WTC11 (cell line): ENCODE measurements around the gene CDH22. TPM values are rescaled to one million over a fixed set of nuclear protein-coding genes. Genes with fewer than 3 reads are reported as not detected.

Experiments
- ATAC-seq: fragments of 200-7000 bp; cut with Tn5 transposase; 2 replicates; pipeline ENCODE4 v1.10.0; 2021; ENCODE audit warnings: mild to moderate bottlenecking, moderate library complexity
- CTCF ChIA-PET: fragments of 300-600 bp; sonication (Branson Sonifier 250); formaldehyde crosslinking; loops from one replicate; lab custom pipeline; 2021; ENCODE audit warnings: antibody characterized with exemption; lab: Charles Lee
- POLR2A ChIA-PET: fragments of 350-600 bp; sonication (Branson Sonifier 250); formaldehyde crosslinking; loops from one replicate; lab custom pipeline; 2021; ENCODE audit warnings: antibody characterized with exemption; lab: Charles Lee
- DNase-seq: peaks from one replicate; pipeline ENCODE4 v3.0.0; 2021; ENCODE audit warnings: low spot score
- H3K27ac Mint-ChIP-seq: 2 replicates; pipeline ENCODE4 v1.8.0; 2021; ENCODE audit warnings: mixed read lengths
- H3K27me3 Mint-ChIP-seq: 2 replicates; pipeline ENCODE4 v1.8.0; 2021; ENCODE audit warnings: low read depth, mild to moderate bottlenecking, moderate library complexity, mixed read lengths
- H3K36me3 Mint-ChIP-seq: 2 replicates; pipeline ENCODE4 v1.8.0; 2021; ENCODE audit warnings: mixed read lengths
- H3K4me1 Mint-ChIP-seq: 2 replicates; pipeline ENCODE4 v1.8.0; 2022; ENCODE audit warnings: mixed read lengths
- H3K4me3 Mint-ChIP-seq: 2 replicates; pipeline ENCODE4 v1.8.0; 2021; ENCODE audit warnings: mild to moderate bottlenecking, moderate library complexity, mixed read lengths
- H3K9me3 Mint-ChIP-seq: 2 replicates; pipeline ENCODE4 v1.8.0; 2021; ENCODE audit warnings: mixed read lengths
- CDX4 ChIP-seq: fragments of 250-450 bp; sonication (Bioruptor Pico); IDR thresholded peaks from 2 replicates; pipeline ENCODE4 v1.9.0; 2021; ENCODE audit warnings: moderate library complexity, mild to moderate bottlenecking, inconsistent platforms, borderline replicate concordance
- EMX1 ChIP-seq: fragments of 250-450 bp; sonication (Bioruptor Pico); IDR thresholded peaks from 2 replicates; pipeline ENCODE4 v1.8.0; 2021; ENCODE audit warnings: mild to moderate bottlenecking
- FOXK1 ChIP-seq: sonication (generic); formaldehyde crosslinking; IDR thresholded peaks from 2 replicates; pipeline ENCODE4 v1.8.0; 2022; ENCODE audit warnings: mild to moderate bottlenecking, moderate library complexity, missing genetic modification reagents
- GTF2I ChIP-seq: fragments of 250-450 bp; sonication (Bioruptor Pico); conservative IDR thresholded peaks from 2 replicates; pipeline ENCODE4 v1.4.0; 2021; ENCODE audit warnings: mild to moderate bottlenecking
- IRF2 ChIP-seq: sonication (generic); formaldehyde crosslinking; IDR thresholded peaks from 2 replicates; pipeline ENCODE4 v1.8.0; 2022; ENCODE audit warnings: low read depth, missing genetic modification reagents, borderline replicate concordance
- JUN ChIP-seq: sonication (generic); formaldehyde crosslinking; IDR thresholded peaks from 2 replicates; pipeline ENCODE4 v1.8.0; 2023; ENCODE audit warnings: mild to moderate bottlenecking, missing genetic modification reagents
- NFATC4 ChIP-seq: fragments of 250-450 bp; sonication (Bioruptor Pico); IDR thresholded peaks from 2 replicates; pipeline ENCODE4 v1.9.0; 2021; ENCODE audit warnings: mild to moderate bottlenecking
- SMAD4 ChIP-seq: sonication (generic); formaldehyde crosslinking; IDR thresholded peaks from 2 replicates; pipeline ENCODE4 v1.8.0; 2022; ENCODE audit warnings: mild to moderate bottlenecking, missing genetic modification reagents
- STAT6 ChIP-seq: sonication (generic); formaldehyde crosslinking; conservative IDR thresholded peaks from 2 replicates; pipeline ENCODE4 v1.8.1; 2023; ENCODE audit warnings: mild to moderate bottlenecking, low read depth, missing genetic modification reagents, moderate library complexity
- TCF7 ChIP-seq: sonication (generic); formaldehyde crosslinking; IDR thresholded peaks from 2 replicates; pipeline ENCODE4 v1.8.0; 2022; ENCODE audit warnings: mild to moderate bottlenecking, low read depth, missing genetic modification reagents, moderate library complexity
- TEAD1 ChIP-seq: sonication (generic); formaldehyde crosslinking; IDR thresholded peaks from 2 replicates; pipeline ENCODE4 v1.8.0; 2022; ENCODE audit warnings: mild to moderate bottlenecking, missing genetic modification reagents
- TEAD4 ChIP-seq: sonication (generic); formaldehyde crosslinking; IDR thresholded peaks from 2 replicates; pipeline ENCODE4 v1.8.0; 2022; ENCODE audit warnings: mild to moderate bottlenecking, missing genetic modification reagents
- TP53 ChIP-seq: sonication (generic); formaldehyde crosslinking; IDR thresholded peaks from 2 replicates; pipeline ENCODE4 v1.8.1; 2023; ENCODE audit warnings: mild to moderate bottlenecking, missing genetic modification reagents
- ZNF121 ChIP-seq: sonication (generic); formaldehyde crosslinking; IDR thresholded peaks from 2 replicates; pipeline ENCODE4 v1.8.0; 2023; ENCODE audit warnings: missing genetic modification reagents
- ZNF219 ChIP-seq: sonication (generic); formaldehyde crosslinking; IDR thresholded peaks from 2 replicates; pipeline ENCODE4 v1.8.0; 2023; ENCODE audit warnings: missing genetic modification reagents, mild to moderate bottlenecking, borderline replicate concordance
- ZNF263 ChIP-seq: sonication (generic); formaldehyde crosslinking; IDR thresholded peaks from 2 replicates; pipeline ENCODE4 v1.8.1; 2022; ENCODE audit warnings: low read depth, mild to moderate bottlenecking, moderate library complexity, missing genetic modification reagents
- ZNF317 ChIP-seq: sonication (generic); formaldehyde crosslinking; IDR thresholded peaks from 2 replicates; pipeline ENCODE4 v1.8.1; 2023; ENCODE audit warnings: low read depth, mild to moderate bottlenecking, moderate library complexity, missing genetic modification reagents, borderline replicate concordance
- ZNF396 ChIP-seq: fragments of 250-450 bp; sonication (Bioruptor Pico); IDR thresholded peaks from 2 replicates; pipeline ENCODE4 v1.8.0; 2021; ENCODE audit warnings: mild to moderate bottlenecking, moderate library complexity, borderline replicate concordance
- total RNA-seq: library from RNA; stranded (reverse); gene quantifications from 3 replicates; pipeline ENCODE4 v1.2.3, GENCODE V29; 2021
- TF ChIP-seq, protein P1 (sequence below): sonication (generic); formaldehyde crosslinking; IDR thresholded peaks from 2 replicates; pipeline ENCODE4 v1.8.1; 2023; ENCODE audit warnings: mild to moderate bottlenecking, missing genetic modification reagents
- TF ChIP-seq, protein P2 (sequence below): sonication (generic); formaldehyde crosslinking; IDR thresholded peaks from 2 replicates; pipeline ENCODE4 v1.8.1; 2023; ENCODE audit warnings: mild to moderate bottlenecking, moderate library complexity, missing genetic modification reagents
- TF ChIP-seq, protein P3 (sequence below): fragments of 250-450 bp; sonication (Bioruptor Pico); IDR thresholded peaks from 2 replicates; pipeline ENCODE4 v2.1.2; 2022; ENCODE audit warnings: mild to moderate bottlenecking, moderate library complexity
- TF ChIP-seq, protein P4 (sequence below): sonication (generic); formaldehyde crosslinking; IDR thresholded peaks from 2 replicates; pipeline ENCODE4 v1.8.0; 2022; ENCODE audit warnings: missing genetic modification reagents
- TF ChIP-seq, protein P5 (sequence below): sonication (generic); formaldehyde crosslinking; conservative IDR thresholded peaks from 2 replicates; pipeline ENCODE4 v1.8.1; 2022; ENCODE audit warnings: mild to moderate bottlenecking, missing genetic modification reagents

The CDH22 gene
- total RNA-seq, 1 experiment from 2014 or later = 0.13 TPM

DNA sequence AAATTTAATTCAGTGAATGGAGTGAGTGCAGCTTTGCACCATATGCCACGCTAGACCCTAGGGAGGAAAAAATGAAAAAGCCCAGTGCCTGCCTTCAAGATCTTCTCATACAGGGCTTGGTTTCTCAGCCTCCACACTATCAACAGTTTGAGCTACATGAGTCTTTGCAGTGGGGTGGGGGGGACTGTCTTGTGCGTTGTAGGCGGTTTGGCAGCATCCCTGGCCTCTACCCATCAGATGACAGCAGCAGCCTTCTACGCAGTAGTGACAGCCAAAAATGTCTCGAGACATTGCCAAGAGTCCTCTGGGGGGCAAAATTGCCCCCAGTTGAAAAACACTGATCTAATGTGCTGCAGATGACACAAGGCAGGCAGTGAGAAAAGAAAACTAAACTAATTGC lies 6.2 kb downstream of the CDH22 start (continued):
- no peak for TF ChIP-seq GTF2I
- TF ChIP-seq, protein P1, sequence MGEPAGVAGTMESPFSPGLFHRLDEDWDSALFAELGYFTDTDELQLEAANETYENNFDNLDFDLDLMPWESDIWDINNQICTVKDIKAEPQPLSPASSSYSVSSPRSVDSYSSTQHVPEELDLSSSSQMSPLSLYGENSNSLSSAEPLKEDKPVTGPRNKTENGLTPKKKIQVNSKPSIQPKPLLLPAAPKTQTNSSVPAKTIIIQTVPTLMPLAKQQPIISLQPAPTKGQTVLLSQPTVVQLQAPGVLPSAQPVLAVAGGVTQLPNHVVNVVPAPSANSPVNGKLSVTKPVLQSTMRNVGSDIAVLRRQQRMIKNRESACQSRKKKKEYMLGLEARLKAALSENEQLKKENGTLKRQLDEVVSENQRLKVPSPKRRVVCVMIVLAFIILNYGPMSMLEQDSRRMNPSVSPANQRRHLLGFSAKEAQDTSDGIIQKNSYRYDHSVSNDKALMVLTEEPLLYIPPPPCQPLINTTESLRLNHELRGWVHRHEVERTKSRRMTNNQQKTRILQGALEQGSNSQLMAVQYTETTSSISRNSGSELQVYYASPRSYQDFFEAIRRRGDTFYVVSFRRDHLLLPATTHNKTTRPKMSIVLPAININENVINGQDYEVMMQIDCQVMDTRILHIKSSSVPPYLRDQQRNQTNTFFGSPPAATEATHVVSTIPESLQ (CRISPR knock-in tag) = no peak
- no peak for TF ChIP-seq ZNF121 (CRISPR knock-in tag)
- TF ChIP-seq FOXK1 (CRISPR knock-in tag) = no peak
- TF ChIP-seq IRF2 = no peak
- TF ChIP-seq JUN (CRISPR knock-in tag) = no peak

DNA sequence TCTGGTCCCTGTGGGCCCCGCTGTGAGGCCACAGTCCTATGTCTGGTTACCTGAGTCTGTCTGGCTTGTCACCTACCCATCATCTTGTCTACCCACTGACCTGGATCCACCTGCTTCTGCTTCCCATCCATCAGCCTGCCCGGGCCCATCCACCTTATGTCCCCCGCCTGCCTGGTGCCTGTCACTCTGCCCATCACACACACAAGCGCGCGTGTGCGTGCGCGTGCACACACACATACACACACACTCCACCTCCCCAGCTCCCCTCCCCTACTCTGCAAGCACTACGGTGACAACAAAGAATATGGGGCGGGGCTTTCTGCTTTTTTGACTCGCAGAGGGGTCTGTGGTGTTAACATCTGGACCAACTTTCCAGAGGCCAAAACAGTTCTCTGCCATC lies 8.0 kb downstream of the CDH22 start:
- CTCF ChIA-PET = no interaction called here
- DNase-seq = no peak
- POLR2A ChIA-PET = no interaction called here

DNA sequence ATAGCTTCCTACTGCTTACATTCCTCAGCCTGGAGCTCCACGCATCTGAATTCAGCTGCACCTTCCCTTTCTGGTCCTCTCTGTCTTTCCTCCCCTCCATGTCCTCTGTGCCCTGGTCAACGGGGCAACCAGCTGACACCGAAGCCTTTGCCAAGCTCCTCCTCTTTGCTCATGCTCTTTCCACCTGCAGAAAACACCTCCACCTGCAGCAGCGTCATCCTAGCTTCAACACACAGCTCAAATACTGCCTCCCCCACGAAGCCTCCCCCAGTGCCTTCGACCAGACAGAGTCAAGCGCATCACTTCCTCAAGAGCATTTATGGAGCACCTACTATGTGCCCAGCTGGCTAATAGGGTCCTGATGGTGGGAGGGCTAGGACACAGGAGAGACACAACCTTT lies 9.2 kb downstream of the CDH22 start:
- no peaks in the 10 kb centered on the region for H3K36me3 Mint-ChIP-seq
- H3K27ac Mint-ChIP-seq = no peak overlapping the region
- no peak overlapping the region for H3K4me3 Mint-ChIP-seq
- DNase-seq = no peak
- no peaks in the 10 kb centered on the region for H3K9me3 Mint-ChIP-seq
- ChIA-PET POLR2A (no interaction called here), CTCF (interaction anchor here (0.5 to 1.2 kb wide), 5 partner anchors 8 to 169 kb away, joined by 3 to 6 read pairs (median 4); no protein-coding TSS in a partner anchor)
- ATAC-seq = no peak
- H3K4me1 Mint-ChIP-seq = peaks cover 4% of the 10 kb centered on the region; the same call in 1 of the 2 replicates
- peaks cover 9% of the 10 kb centered on the region for H3K27me3 Mint-ChIP-seq
- TF ChIP-seq STAT6 (CRISPR knock-in tag) = no peak
- TF ChIP-seq, protein P2, sequence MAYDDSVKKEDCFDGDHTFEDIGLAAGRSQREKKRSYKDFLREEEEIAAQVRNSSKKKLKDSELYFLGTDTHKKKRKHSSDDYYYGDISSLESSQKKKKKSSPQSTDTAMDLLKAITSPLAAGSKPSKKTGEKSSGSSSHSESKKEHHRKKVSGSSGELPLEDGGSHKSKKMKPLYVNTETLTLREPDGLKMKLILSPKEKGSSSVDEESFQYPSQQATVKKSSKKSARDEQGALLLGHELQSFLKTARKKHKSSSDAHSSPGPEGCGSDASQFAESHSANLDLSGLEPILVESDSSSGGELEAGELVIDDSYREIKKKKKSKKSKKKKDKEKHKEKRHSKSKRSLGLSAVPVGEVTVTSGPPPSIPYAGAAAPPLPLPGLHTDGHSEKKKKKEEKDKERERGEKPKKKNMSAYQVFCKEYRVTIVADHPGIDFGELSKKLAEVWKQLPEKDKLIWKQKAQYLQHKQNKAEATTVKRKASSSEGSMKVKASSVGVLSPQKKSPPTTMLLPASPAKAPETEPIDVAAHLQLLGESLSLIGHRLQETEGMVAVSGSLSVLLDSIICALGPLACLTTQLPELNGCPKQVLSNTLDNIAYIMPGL (CRISPR knock-in tag) = no peak
- no peak for TF ChIP-seq TP53
- no peak for TF ChIP-seq TEAD4 (CRISPR knock-in tag)

More for the DNA sequence above, 8.0 kb downstream of the CDH22 start:
- Mint-ChIP-seq H3K27ac (no peak overlapping the region), H3K9me3 (no peaks in the 10 kb centered on the region), H3K4me1 (peaks cover 4% of the 10 kb centered on the region; the same call in 1 of the 2 replicates), H3K4me3 (no peak overlapping the region), H3K36me3 (no peaks in the 10 kb centered on the region), H3K27me3 (peaks cover 10% of the 10 kb centered on the region)
- TF ChIP-seq, protein P3, sequence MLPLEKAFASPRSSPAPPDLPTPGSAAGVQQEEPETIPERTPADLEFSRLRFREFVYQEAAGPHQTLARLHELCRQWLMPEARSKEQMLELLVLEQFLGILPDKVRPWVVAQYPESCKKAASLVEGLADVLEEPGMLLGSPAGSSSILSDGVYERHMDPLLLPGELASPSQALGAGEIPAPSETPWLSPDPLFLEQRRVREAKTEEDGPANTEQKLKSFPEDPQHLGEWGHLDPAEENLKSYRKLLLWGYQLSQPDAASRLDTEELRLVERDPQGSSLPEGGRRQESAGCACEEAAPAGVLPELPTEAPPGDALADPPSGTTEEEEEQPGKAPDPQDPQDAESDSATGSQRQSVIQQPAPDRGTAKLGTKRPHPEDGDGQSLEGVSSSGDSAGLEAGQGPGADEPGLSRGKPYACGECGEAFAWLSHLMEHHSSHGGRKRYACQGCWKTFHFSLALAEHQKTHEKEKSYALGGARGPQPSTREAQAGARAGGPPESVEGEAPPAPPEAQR (CRISPR knock-in tag) = no peak
- no peak for TF ChIP-seq NFATC4 (CRISPR knock-in tag)
- TF ChIP-seq TEAD1 (CRISPR knock-in tag) = no peak
- no peak for TF ChIP-seq EMX1
- TF ChIP-seq, protein P4, sequence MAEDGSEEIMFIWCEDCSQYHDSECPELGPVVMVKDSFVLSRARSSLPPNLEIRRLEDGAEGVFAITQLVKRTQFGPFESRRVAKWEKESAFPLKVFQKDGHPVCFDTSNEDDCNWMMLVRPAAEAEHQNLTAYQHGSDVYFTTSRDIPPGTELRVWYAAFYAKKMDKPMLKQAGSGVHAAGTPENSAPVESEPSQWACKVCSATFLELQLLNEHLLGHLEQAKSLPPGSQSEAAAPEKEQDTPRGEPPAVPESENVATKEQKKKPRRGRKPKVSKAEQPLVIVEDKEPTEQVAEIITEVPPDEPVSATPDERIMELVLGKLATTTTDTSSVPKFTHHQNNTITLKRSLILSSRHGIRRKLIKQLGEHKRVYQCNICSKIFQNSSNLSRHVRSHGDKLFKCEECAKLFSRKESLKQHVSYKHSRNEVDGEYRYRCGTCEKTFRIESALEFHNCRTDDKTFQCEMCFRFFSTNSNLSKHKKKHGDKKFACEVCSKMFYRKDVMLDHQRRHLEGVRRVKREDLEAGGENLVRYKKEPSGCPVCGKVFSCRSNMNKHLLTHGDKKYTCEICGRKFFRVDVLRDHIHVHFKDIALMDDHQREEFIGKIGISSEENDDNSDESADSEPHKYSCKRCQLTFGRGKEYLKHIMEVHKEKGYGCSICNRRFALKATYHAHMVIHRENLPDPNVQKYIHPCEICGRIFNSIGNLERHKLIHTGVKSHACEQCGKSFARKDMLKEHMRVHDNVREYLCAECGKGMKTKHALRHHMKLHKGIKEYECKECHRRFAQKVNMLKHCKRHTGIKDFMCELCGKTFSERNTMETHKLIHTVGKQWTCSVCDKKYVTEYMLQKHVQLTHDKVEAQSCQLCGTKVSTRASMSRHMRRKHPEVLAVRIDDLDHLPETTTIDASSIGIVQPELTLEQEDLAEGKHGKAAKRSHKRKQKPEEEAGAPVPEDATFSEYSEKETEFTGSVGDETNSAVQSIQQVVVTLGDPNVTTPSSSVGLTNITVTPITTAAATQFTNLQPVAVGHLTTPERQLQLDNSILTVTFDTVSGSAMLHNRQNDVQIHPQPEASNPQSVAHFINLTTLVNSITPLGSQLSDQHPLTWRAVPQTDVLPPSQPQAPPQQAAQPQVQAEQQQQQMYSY = no peak
- no peak for TF ChIP-seq TCF7 (CRISPR knock-in tag)
- TF ChIP-seq CDX4 (CRISPR knock-in tag) = no peak
- TF ChIP-seq ZNF263 (CRISPR knock-in tag) = no peak
- TF ChIP-seq, protein P5, sequence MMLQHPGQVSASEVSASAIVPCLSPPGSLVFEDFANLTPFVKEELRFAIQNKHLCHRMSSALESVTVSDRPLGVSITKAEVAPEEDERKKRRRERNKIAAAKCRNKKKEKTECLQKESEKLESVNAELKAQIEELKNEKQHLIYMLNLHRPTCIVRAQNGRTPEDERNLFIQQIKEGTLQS (CRISPR knock-in tag) = no peak
- TF ChIP-seq ZNF396 (CRISPR knock-in tag) = no peak
- TF ChIP-seq SMAD4 (CRISPR knock-in tag) = no peak
- no peak for TF ChIP-seq ZNF219 (CRISPR knock-in tag)
- TF ChIP-seq ZNF317 (CRISPR knock-in tag) = no peak
- ATAC-seq = no peak
